SK-N-MC (cell line): ENCODE results near the gene CPAMD8.

Source experiments
- EZH2 ChIP-seq: fragments of 200-600 bp; sonication (generic); IDR thresholded peaks from one replicate; pipeline ENCODE4 v1.6.1; 2017; ENCODE audit warnings: antibody characterized with exemption
- FOXP2 ChIP-seq: optimal IDR thresholded peaks from 2 replicates; pipeline ENCODE3; 2011; ENCODE audit warnings: mild to moderate bottlenecking, moderate library complexity; ENCODE audit not compliant: insufficient read depth; ENCODE audit errors: extremely low read length, control extremely low read depth
- POLR2AphosphoS5 ChIP-seq: IDR thresholded peaks from 2 replicates; pipeline ENCODE4 v1.6.1; 2012; ENCODE audit warnings: mild to moderate bottlenecking, low read depth, low read length, borderline replicate concordance

DNA sequence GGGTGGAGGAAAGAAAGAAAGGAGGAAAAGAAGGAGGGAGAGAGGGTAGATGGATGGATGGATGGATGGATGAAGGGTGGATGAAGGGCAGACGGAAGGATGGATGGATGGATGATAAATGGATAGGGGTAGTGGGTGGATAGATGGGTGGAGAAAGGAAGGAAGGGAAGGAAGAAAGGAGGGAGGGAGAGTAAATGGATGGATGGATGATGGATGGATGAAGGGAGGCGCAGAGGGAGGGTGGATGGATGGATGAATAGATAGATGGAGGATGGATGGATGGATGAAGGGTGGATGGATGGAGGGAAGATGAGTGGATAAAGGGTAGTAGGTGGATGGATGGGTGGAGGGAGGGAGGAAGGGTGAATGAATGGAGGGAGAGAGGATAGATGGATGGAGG is 41.2 kb downstream of the CPAMD8 start:
- TF ChIP-seq EZH2 (no peak), POLR2AphosphoS5 (no peak), FOXP2 (no peak)
